Measurements from ENCODE around the gene B3GLCT.
"Not testable (repeated sequence)": the region's sequence is repeated elsewhere in the genome, so short reads cannot be mapped to it uniquely, and the experiment has no call there.

Gene B3GLCT

DNA sequence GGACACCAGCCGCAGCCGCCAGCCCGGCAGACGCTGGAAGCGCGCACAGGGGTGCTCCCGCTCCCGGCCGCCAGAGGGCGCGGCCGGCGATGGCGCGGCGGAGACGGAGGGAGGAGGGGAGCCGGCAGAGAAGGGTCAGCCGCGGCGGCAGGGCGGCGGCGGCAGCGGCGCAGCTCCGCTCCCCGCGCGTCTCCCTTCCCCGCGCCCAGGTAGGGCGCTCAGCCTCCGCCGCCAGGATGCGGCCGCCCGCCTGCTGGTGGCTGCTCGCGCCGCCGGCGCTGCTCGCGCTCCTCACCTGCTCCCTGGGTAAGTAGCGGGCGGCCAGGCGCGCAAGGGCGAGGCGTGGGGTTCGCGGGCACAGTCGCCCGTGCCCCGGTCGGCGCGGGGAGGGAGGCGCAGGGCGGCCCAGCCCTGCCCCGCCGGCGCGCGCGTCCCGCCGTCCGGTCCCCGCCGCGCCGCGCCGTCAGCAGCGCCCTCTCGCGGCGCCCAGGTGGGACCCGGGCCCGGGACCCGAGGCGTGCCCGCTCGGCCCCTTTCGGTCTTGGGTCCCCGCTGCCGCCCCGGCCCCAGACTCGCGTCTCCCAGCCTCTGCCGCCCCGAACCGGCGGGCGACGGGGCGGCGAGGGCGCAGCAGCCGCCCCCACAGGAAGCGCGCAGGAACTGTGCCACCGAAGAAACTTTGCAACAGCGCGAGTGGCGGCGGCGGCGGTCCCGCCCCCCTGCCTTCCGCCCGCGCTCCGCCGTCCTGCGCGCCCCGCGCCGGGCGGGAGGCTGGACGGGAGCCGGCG is at the start of gene B3GLCT:
TSS of gene B3GLCT (plus strand) at position 127 of the 788 bp plus-strand sequence. CDS start at position 237, 110 bp downstream.
- peak; percentile 89 for DNase-seq

DNA sequence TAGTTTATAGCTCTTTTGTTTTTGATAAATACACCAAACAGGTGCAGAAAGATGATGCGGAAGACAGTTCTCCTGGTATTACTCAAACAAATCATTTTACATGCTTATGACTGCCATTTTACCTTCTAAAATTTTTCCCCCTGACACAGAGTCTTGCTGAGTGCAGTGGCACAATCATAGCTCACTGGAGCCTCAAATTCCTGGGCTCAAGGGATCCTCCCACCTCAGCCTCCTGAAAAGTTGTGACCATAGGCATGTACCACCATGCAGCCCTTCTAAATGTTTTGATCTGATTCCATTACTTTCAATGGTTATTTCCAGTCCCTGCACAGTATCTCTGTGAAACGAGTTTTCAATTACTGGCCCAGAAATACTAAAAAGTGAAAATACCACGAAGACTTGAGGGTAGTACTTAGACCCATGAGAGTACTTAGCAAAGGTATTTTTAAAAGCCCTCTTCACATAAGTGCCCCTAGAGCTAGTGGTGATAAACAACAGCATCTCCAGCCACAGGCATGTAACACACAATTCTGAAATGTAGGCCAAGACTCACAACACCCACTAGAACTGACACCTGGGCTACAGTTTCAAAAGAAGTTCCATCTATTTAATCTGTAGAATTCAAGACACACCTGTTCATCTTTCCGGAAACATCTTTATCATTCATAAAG is 49.3 kb upstream of the B3GLCT start:
- DNase-seq = no peak

DNA sequence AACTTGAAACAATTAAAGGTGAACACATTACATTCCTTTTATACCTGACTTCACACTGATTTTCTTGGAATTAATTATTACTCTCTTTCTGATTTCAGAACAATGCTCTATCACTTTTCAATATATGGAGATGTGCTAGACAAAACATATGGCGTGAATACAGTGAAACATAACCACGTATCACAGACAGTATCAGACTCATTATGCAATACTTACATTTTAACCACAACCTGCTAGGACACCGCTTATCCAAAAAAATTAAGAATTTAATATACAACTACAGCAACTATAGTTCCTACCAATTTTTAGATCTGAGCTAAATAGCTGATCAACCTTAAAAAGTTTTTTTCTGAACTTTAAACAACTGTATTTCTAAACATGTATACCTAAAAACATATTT is 47.9 kb upstream of the B3GLCT start:
- no peak for DNase-seq

DNA sequence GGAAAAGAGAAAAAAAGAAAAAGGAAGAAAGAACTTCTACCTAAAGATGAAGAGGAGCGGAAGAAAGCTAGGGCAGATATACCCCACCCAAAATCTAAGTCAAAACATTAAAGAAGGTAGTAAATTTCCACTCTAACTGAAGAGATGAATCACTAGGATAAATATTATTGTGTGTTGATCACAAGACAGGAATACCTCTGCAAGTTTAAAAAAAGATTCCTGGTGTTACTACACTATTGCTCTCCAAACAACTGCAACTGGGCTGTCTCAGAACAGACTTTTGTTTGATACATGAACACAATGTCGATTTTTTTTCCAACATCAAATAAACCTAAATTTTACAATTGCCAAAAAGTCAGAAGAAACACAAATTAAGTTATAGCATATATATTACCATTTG is 44.8 kb upstream of the B3GLCT start:
- no peak for DNase-seq

DNA sequence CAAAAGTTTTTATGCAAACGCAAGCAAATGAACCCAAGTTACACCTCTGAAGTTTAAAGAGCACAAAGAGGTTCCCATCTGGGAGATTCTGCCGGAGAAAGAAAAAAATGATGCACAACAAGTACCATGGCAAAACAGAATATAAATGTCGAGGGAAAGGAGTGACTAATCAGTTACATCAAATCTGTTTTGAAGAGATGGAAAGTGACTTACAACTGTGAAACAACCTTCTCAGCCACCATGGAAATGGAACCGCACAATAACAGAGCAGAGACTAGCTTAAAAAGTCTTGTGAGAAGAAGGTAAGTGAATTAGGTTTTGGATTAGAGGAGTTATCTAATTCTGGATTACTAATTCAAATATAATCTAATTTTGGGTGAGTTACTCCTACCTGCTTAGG is 40.5 kb upstream of the B3GLCT start:
- DNase-seq = no peak

DNA sequence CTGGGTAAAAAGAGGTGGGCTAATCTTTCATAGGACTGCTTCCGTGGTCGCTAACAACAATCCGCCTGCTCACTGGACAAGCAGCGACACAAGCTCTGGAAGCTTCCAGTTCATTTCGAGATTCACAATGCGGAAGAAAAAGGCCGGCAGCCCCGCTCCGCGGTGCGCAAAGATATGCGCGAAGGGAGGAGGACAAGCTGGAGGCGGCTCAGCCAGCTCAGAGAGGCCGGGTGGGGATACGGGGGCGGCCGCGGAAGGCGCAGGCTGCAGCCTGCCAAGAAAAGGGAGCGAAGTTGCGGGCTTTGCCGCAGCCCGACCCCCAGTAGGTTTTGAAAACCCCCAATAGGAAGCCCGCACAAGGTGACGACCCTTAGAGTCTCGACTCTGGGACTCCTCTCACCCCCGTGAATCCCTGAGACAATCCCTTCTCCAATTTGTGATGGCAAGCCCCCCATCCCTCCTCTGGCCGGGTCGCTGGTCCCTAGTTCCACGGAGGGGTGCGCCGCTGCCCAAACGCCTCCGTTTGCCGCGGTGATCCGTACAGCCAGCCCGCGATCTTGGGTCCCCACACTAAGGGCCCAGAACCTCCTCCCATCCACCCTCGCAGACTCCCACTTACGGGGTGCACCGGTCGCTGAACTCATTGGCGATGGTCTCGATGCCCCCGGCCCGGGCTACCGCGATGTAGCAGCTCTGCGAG is 38.8 kb upstream of the B3GLCT start:
- peak; percentile 79 for DNase-seq

DNA sequence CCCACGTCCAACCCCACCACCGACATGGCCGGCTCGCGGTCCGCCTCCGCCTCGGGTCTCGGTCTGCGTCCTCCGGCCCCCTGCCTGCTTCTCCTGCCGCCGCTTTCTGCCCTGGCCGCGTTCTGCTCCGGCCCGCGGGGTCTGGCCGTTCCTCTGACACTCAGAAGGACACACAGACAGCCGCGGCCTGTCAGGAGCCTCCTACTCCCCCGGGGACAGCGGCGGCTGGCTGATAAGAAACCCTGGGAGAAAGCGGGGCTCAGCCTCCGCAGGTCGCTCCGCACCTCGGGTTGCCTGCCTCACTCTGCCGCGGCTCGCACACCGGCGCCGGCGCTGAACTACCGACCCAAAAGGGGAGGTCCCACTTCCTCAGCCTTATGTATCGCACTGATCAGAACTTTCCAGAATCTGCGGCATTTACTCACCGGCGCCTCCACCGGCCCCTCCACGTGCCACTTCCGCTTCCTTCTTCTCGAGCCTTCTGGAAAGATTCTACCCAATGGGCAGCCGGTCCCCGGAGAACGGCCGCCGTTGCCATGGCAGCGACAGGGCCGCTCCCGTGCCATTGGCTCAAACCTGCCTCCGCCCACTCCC is 38.1 kb upstream of the B3GLCT start, which contains the start of gene HSPH1:
TSS of gene HSPH1 (minus strand) at position 348 of the 594 bp plus-strand sequence. CDS start at position 26, 322 bp downstream.
- peak; percentile 99 for DNase-seq

DNA sequence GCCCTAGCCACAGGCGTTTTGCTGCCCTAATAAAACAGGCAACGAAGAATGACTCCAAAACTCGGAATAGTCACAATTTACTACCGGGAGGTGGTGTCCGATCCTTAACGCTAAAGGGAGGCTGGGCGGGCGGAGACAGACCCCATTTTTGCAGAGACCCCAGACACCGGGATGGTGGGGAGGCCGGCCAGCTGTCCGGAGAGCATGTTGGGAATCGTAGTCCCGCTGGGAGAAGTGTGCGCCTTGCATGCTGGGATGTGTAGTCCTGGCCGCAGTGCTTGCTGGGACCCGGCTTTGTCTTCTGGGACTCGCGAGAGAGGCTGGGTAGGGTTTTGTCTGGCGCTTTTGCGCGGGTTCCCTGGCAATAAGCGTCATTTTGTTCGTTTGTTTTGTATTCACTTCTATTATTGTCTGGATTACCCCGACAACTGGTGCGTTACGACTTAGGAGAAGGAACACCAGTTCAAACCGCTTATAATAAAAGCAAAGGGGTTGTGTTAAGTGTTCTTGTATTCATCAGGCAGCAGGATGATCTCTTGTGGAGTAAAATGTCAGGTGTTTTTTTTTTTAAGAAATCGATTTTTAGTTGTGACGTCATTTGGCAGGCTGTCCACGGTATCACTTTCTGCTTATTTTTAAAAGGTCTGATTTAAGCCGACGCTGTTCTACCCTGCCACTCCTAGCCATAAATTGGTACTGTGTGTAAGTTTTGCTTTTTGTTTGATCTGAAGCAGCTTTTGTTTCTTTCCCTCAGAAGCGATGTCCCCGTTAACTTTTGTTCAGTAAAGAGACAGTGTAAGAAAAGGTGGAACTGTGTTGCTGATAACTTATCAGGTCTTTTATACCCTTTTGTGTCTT is 37.4 kb upstream of the B3GLCT start:
- peak; percentile 97 for DNase-seq

DNA sequence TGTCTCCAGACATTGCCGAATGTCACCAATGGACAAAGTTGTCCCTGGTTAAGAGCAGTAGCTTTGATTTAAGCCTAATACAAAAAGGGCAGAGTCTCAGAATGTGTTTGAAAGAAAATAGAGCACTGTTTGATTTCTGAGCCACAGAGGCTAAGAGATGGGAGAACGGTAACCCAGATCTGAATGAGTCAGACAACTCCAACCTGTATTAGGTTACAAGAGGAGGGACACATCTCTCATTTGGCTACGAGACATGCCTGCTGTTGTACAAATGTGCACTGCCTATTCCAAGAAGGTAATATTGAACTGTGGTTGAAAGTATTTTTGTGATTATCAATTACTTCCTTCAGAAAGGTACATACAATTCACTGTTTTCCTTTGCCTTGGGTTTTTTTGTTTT is 33.2 kb upstream of the B3GLCT start:
- DNase-seq = no peak

DNA sequence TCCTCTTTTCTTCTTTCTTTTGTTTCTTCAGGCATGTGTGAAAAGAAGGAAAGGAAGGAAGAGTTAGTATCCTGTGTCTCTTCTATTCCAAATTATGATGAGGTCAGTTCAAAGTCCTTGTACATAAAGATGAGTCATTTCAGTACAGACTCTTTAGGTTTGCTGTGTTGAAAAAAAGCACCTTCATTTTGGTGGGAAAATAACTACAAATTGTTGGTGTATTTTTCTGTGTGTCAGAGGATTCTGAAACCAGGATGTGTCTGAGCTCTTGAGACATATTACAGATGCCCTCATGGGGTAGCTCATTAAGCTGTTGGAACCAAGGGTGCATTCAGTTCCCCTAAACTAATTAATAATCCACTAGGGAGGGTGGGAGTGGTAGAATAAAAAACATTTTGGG is 32.3 kb upstream of the B3GLCT start:
- DNase-seq = no peak

DNA sequence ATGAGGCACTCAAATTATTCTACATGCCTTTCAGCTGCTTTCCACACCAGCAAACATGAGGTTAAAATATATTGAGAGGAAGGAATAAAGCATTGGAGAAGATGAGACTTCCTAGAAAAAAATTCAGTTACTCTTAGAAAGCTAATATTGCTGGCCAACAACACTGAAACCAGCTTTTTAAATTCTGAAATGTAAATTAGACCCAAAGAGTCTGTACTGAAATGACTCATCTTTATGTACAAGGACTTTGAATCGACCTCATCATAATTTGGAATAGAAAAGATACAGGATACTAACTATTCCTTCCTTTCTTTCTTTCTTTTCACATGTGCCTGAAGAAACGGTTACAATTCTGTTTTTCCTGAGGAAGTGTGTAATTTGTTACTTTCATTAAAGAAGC is 31.6 kb upstream of the B3GLCT start:
- DNase-seq = no peak

DNA sequence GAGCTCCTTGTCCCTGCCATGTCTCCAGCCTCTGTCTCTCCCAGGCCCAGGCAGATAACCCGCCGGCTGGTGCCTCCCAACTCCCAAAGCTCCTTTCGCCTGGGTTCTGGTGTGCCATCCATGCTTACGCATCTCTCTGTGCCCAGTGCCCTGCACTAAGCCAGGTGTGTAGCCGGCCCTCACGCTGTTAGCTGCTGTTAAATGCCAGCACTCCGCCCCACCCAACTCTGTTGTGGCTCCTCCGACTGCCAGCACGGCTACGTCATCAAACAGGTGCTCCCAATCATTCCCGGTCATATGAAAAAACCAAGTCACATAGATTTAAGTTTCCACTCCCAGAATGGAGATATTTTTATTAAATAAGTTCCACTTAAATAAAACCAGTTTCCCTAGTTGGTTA is 31.0 kb upstream of the B3GLCT start:
- no peak for DNase-seq

DNA sequence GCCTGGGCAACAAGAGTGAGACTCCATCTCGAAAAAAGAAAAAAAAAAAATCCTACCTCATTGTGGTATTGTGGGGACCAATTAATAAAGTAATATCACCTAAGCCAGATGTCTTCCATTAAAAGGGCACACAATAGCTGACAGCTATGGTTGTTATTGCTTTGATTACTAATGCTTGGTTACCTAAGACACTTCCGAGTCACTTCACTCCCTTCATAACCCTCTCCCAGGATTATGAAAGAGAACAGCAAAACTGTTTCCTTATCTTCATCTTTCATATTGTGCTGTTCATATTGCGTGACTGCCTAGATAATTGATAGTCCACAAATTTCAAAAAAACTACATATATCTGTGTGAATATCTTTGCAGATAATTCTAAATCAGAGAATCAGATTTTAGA is 27.8 kb upstream of the B3GLCT start:
- no peak for DNase-seq

DNA sequence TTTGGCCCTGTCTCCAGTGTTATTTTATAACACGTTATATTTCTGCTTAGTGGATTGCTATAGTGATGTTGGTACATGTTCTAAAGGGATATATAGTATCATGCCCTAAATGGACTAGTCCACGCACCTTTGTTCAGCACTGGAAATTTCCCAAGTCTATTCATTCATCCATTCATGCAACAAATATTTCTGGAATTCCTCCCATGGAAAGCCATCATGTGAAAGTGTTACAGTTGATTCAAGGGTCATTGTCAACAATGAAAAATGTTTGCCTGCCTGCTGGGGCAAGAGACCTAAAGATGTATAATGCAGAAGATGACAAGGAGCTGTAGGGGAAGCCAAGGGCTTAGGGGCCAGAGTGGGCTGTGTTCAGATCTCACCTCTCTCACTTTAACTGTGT is 27.2 kb upstream of the B3GLCT start:
- no peak for DNase-seq

DNA sequence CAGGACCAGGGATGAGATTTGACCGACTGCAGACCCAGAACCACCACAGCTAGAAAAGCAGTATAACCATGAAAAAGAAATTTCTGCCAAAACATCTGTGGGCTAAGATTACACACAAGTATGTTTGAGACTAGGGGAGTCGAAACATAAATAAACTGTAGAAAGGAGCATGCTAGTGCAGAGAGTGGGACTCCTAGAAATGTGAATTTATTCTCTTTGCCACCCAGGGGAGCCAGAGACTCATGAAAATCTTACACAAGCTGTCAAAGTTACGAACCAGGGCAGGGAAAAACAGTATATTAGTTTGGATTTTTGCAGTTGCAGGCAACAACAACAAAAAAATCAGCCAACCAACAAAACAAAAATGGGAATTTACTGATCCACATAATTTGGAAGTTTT is 25.8 kb upstream of the B3GLCT start:
- DNase-seq = no peak

DNA sequence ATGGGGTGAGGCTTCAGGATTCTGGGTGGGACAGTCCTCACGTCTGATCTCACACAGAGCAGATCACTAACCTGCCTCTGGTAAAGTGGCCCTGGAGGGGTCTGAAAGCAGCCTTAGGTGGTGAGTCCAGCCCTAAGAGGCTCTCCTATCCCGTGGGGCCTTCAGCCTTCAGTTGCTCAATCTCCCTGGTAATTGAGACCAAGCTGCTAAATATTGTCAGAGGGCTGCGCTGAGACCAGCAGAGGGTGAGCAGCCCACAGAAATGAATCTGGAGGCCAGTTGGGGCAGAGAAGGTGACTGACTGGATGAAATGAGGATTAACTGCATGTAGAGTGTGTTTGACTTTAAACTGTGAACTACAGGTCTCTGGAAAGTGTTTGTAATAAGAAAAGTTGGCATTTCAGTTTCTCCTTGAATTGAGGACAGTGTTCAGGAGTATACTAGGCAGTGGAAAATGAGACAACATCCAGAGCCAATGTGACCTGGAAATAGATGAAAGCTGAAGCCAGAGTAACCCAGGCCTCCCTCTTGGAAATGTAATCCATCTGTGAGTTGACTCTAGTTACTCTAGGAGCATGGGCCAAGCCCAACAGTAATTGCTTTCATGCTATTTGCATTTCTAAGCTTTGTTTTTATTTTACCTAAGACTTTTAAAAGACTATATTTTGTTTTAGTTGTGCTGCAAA is 23.8 kb upstream of the B3GLCT start:
- DNase-seq = no peak

DNA sequence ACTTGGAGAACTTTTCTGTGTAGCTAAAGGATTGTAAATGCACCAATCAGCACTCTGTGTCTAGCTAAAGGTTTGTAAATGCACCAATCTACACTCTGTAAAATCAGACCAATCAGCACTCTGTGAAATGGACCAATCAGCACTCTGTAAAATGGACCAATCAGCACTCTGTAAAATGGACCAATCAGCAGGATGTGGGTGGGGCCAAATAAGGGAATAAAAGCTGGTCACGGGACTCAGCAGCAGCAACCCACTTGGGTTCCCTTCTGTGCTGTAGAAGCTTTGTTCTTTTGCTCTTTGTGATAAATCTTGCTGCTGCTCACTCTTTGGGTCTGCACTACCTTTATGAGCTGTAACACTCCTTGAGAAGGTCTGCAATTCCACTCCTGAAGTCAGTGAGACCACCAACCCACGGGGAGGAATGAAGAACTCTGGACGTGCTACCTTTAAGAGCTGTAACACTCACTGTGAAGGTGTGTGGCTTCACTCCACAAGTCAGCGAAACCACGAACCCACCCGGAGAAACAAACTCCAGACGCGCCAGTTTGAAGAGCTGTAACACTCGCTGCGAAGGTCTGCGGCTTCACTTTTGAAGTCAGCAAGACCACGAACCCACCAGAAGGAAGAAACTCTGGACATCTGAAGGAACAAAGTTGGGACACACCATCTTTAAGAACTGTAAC is 21.8 kb upstream of the B3GLCT start:
- DNase-seq = not testable (repeated sequence)

DNA sequence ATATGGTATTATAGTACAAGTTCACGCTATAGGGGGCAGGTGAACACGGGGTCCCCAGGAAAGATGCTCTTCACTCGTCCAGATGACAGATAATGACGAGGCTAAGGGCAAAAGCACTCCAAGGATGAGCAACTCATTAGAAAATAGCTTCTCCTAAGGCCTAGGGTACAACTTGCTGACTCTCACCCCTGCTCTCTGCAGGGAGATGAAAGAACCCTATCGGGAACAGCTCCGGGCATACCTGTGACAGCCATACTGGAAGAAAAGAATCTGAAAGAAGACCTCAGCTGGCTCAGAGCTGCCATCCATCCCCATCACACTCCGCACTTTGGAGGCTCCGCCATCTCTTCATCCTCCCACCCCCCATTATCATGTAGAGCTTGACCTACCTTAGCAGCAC is 20.5 kb upstream of the B3GLCT start:
- DNase-seq = no peak

DNA sequence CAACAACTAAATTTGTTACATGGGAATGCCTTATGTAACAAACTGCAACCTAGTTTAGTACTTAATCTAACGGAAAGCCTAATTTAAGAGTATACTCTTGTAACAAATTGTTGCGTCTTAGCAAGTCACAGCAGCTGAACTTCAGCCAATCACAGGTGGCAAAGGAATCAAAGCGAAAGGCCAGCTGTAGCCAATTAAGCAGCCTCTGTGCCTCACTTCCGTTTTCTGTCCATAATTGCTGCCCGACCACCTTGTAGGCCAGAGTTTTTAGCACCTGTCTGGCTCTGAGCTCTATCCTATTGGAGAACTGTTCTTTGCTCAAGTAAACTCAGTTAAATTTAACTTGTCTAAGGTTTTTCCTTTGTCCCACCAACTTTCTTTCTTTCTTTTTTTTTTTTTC is 20.0 kb upstream of the B3GLCT start:
- no peak for DNase-seq

DNA sequence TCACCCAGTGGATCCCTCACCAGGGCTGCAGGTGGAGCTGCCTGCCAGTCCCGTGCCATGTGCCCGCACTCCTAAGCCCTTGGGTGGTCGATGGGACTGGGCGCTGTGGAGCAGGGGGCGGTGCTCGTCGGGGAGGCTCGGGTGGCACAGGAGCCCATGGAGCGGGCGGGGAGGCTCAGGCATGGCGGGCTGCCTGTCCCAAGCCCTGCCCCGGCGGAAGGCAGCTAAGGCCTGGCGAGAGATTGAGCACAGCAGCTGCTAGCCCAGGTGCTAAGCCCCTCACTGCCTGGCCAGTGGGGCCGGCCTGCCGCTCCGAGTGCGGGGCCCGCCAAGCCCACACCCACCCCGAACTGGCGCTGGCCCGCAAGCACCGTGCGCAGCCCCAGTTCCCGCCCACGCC is 16.8 kb upstream of the B3GLCT start:
- no peak for DNase-seq

DNA sequence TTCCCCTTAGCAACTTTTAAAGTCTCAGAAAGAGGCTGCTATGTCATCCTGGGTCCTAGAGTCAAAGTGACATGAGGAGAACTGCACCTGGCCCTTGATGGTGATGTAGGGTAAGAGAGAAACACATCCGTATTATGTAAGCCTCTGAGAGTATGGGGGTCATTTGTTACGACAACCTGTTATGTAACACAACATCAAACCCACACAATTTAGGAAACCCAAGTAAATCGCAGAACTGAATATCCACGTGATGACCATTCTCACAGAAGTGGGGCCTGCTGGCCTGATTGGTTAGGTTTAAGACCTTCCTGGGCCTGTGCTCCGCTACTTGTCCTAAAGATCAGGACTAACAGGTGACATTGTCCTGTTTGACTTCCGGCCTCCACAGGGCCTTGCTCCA is 15.3 kb upstream of the B3GLCT start:
- no peak for DNase-seq

Data from right forelimb (tissue), 1 donor.